Esophagus squamous epithelium (tissue), 5 donors: ENCODE results near the gene MEIKIN. TPM values are rescaled to one million over a fixed set of nuclear protein-coding genes. Genes with fewer than 3 reads are reported as not detected.

Source experiments
- DNase-seq: peaks from one replicate; lab custom pipeline; 2025; lab: John Stamatoyannopoulos, UW
- H3K27ac ChIP-seq, 4 donors: fragments of 200-600 bp; sonication (generic); one replicate each; pipeline ENCODE4 v1.5.1; 2016 to 2019; ENCODE audit warnings: mild to moderate bottlenecking in 1 of 4
- H3K27me3 ChIP-seq, 4 donors: fragments of 200-600 bp; sonication (generic); 1 replicate in 3 of 4; 2 replicates in 1 of 4; pipeline versions ENCODE4 v1.5.1 to v1.6.0; 2017 to 2021; ENCODE audit warnings: antibody characterized with exemption in 1 of 4
- H3K36me3 ChIP-seq, 3 donors: fragments of 200-600 bp; sonication (generic); one replicate each; pipeline ENCODE4 v1.5.1; 2016 to 2019
- H3K4me1 ChIP-seq, 3 donors: fragments of 200-600 bp; sonication (generic); one replicate each; pipeline ENCODE4 v1.5.1; 2017 to 2019
- H3K4me3 ChIP-seq, 4 donors: fragments of 200-600 bp; sonication (generic); 1 replicate in 3 of 4; 2 replicates in 1 of 4; pipeline ENCODE4 v1.5.1; 2016 to 2019; ENCODE audit warnings: mild to moderate bottlenecking in 2 of 4, moderate library complexity in 1 of 4
- H3K9me3 ChIP-seq, 3 donors: fragments of 200-600 bp; sonication (generic); one replicate each; pipeline ENCODE4 v1.5.1; 2016 to 2019
- POLR2A ChIP-seq, 4 donors: fragments of 450-650 bp; IDR thresholded peaks; one replicate each; pipeline ENCODE4 v1.6.1; 2017; ENCODE audit warnings: antibody characterized with exemption in 4 of 4, mild to moderate bottlenecking in 4 of 4, moderate library complexity in 3 of 4
- WGBS, 2 donors: methylation state at CpG; one replicate each; pipeline ENCODE4 v1.1.5; 2018; 5-methylcytosine and 5-hydroxymethylcytosine counted together
- intact Hi-C: fragments of 100-400 bp; cut with DNase I; formaldehyde crosslinking; loops from one replicate; pipeline ENCODE4 v1.15.0; 2022
- total RNA-seq, 4 donors: library from RNA; depleted of rRNA; stranded (reverse); fragments of >200 nt; gene quantifications; one replicate each; pipeline ENCODE4 v1.1.0, GENCODE V29; 2016
- TF ChIP-seq, protein P1 (sequence below), 6 experiments: fragments of 450-650 bp in 4 of 6; fragments of 200-600 bp in 2 of 6; sonication (generic) in 2 of 6; IDR thresholded peaks; one replicate each; pipeline ENCODE4 v1.5.1; 2016 to 2019; ENCODE audit warnings: antibody characterized with exemption in 6 of 6, mild to moderate bottlenecking in 4 of 6, moderate library complexity in 4 of 6
- donor health status: DM: yes; HTN: yes; CAD: no.

MEIKIN gene
- total RNA-seq, 4 donors from 2014 or later, result not detected

- Histone ChIP-seq H3K27ac (no peak overlapping the region), H3K9me3 (peaks cover 0 to 3% (median 0%) of the 10 kb centered on the region in 3 donors), H3K4me3 (no peak overlapping the region), H3K27me3 (no peaks in the 10 kb centered on the region), H3K4me1 (no peaks in the 10 kb centered on the region), H3K36me3 (no peaks in the 10 kb centered on the region)
- intact Hi-C loops, result no loop called here
- TF ChIP-seq POLR2A (IDR thresholded peaks at IDR 0.05), result no peak
- TF ChIP-seq, protein P1, sequence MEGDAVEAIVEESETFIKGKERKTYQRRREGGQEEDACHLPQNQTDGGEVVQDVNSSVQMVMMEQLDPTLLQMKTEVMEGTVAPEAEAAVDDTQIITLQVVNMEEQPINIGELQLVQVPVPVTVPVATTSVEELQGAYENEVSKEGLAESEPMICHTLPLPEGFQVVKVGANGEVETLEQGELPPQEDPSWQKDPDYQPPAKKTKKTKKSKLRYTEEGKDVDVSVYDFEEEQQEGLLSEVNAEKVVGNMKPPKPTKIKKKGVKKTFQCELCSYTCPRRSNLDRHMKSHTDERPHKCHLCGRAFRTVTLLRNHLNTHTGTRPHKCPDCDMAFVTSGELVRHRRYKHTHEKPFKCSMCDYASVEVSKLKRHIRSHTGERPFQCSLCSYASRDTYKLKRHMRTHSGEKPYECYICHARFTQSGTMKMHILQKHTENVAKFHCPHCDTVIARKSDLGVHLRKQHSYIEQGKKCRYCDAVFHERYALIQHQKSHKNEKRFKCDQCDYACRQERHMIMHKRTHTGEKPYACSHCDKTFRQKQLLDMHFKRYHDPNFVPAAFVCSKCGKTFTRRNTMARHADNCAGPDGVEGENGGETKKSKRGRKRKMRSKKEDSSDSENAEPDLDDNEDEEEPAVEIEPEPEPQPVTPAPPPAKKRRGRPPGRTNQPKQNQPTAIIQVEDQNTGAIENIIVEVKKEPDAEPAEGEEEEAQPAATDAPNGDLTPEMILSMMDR (IDR thresholded peaks at IDR 0.05), result no peak
- WGBS, 2 donors, result 50 to 65% methylated on average over 2 of the region's 2 CpGs
- no peak for DNase-seq
These were observed 120.0 kb downstream of the MEIKIN start for GRCh38 chr5:131825404-131826013.

- TF ChIP-seq, protein P1 (IDR thresholded peaks at IDR 0.05), result no peak
- peaks cover 0 to 3% (median 0%) of the 10 kb centered on the region in 3 donors for H3K9me3 ChIP-seq
- no peaks in the 10 kb centered on the region for H3K4me1 ChIP-seq
- intact Hi-C loops, result no loop called here
- no peaks in the 10 kb centered on the region for H3K27me3 ChIP-seq
- WGBS, 2 donors, result 87 to 89% methylated on average over 1 of the region's 1 CpG
- H3K27ac ChIP-seq, result no peak overlapping the region
- DNase-seq, result no peak
- H3K4me3 ChIP-seq, result no peak overlapping the region
- no peaks in the 10 kb centered on the region for H3K36me3 ChIP-seq
These were observed 120.8 kb downstream of the MEIKIN start for GRCh38 chr5:131824631-131825030.

- Histone ChIP-seq H3K9me3 (peaks cover 0 to 3% (median 0%) of the 10 kb centered on the region in 3 donors), H3K4me1 (no peaks in the 10 kb centered on the region), H3K36me3 (no peaks in the 10 kb centered on the region), H3K27me3 (no peaks in the 10 kb centered on the region), H3K27ac (no peak overlapping the region), H3K4me3 (no peak overlapping the region)
- DNase-seq, result no peak
- 58 to 83% methylated on average over 1 of the region's 1 CpG for WGBS, 2 donors
- no peak for TF ChIP-seq POLR2A (IDR thresholded peaks at IDR 0.05)
- TF ChIP-seq, protein P1 (IDR thresholded peaks at IDR 0.05), result no peak
- intact Hi-C loops, result no loop called here
These were observed 124.2 kb downstream of the MEIKIN start for GRCh38 chr5:131821221-131821620.

DNA sequence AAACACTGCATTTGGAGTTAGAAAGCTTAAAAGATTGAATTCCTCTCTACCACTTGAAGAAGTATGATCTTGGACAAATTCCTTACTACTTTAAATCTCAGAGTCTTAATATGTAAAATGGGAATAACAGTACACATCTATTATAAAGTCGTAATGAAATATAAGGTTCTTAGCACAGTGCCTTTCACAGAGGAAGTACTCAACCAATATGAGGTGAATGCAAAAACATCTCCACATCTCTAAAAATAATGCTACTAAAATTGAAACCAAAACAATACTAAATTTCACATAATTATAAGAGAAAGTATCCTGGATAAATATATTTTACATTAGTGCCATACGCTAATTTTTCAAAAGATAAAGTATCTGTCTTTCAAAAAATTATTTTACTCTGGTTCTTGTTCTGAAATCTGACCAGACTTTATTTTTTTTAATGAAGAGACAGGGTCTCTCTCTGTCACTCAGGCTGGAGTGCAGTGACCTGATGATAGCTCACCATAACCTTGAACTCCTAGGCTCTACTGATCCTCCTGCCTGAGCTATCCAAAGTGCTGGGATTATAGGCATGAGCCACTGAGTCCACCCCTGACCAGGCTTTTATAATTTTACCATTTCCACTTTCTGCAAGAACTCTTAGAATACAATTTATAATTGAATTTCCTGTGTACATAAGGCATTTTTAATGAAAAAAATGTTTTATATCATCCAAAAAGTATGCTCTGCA is 127.3 kb downstream of the MEIKIN start:
- no peaks in the 10 kb centered on the region for H3K9me3 ChIP-seq
- no peak overlapping the region for H3K27ac ChIP-seq
- H3K27me3 ChIP-seq, result no peaks in the 10 kb centered on the region
- no peaks in the 10 kb centered on the region for H3K4me1 ChIP-seq
- TF ChIP-seq, protein P1 (IDR thresholded peaks at IDR 0.05), result no peak
- no peak for TF ChIP-seq POLR2A (IDR thresholded peaks at IDR 0.05)
- intact Hi-C loops, result no loop called here
- WGBS, 2 donors, result 69 to 74% methylated on average over 2 of the region's 2 CpGs
- H3K4me3 ChIP-seq, result no peak overlapping the region
- DNase-seq, result no peak
- H3K36me3 ChIP-seq, result no peaks in the 10 kb centered on the region

DNA sequence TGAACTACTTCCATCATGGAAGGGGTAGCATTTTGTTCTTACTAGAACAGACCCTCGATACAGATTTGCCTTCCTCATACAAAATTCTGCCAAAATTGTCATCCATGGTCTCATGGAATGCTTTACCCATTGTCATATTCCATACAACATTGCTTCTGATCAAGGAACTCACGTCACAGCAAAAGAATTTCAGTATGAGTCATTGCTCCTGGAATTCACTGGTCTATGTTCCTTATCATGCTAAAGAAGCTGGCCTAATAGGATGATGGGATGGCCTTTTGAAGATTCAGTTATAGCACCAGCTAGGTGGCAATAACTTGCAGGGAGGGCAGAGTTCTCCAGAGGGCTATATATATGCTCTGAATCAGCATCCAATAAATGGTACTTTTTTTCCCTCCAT is 130.5 kb downstream of the MEIKIN start:
- intact Hi-C loops, result no loop called here
- Histone ChIP-seq H3K36me3 (no peaks in the 10 kb centered on the region), H3K4me1 (no peaks in the 10 kb centered on the region), H3K9me3 (no peaks in the 10 kb centered on the region), H3K27me3 (no peaks in the 10 kb centered on the region), H3K27ac (no peak overlapping the region), H3K4me3 (no peak overlapping the region)
- 39 to 46% methylated on average over 2 of the region's 2 CpGs for WGBS, 2 donors
- TF ChIP-seq, protein P1 (IDR thresholded peaks at IDR 0.05), result no peak
- TF ChIP-seq POLR2A (IDR thresholded peaks at IDR 0.05), result no peak
- no peak for DNase-seq
